ENCODE measurements around the gene CNTNAP2. TPM values are rescaled to one million over a fixed set of nuclear protein-coding genes. Genes with fewer than 3 reads are reported as not detected.

CNTNAP2 gene
- total and polyA plus RNA-seq, 2 of the 13 experiments (the other 11 are each of a cell fraction or from before 2014, with no cell fraction given) = 0.40 to 0.42 TPM

DNA sequence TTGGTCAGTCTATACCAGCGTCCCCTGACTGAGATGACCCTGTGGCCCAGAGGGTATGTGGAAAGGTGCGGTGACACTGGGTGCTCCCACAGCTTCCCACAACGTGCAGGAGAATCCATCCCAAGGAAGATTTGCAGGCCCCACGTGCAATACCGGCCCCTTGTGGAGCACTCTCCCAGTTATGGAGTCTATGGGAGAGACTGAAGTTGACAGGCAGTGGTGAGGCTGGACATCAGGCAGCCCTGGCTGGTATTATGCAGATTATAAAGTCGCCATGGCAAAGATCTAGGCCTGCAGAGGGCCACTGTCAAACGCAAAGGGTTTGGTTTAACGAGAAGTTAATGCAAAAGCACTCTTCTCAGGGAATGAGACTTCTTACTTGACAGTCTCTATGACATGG is 2039.2 kb downstream of the CNTNAP2 start:
- no TSS peak for BruUV-seq (replicated peaks)
- WGBS (ENCODE audit: low lambda C conversion rate) = 21% methylated on average over 4 of the region's 8 CpGs
- no peaks in the 10 kb centered on the region for H3K9me3 ChIP-seq (ENCODE audit: low read length)
- no peak overlapping the region for H3K4me3 ChIP-seq (replicated peaks in 1 of 3; ENCODE audit: insufficient read depth in 1 of 3, low read depth in 2 of 3, low read length in 3 of 3)
- no peaks in the 10 kb centered on the region for H4K20me1 ChIP-seq (ENCODE audit: insufficient read depth, low read length)
- FAIRE-seq (no peak), ATAC-seq (no peak), DNase-seq (ENCODE audit: low spot score) (no peak)
- H3K27ac ChIP-seq (ENCODE audit: extremely low read length, insufficient read depth, low read length) = no peak overlapping the region
- H3K27me3 ChIP-seq (ENCODE audit: control insufficient read depth in 1 of 2, insufficient read depth in 2 of 2, low read length in 2 of 2) = peaks cover 0 to 4% of the 10 kb centered on the region in 2 experiments; a peak in 1 of 5 replicates
- in situ Hi-C loops (cut with HindIII; ENCODE audit: extremely low pct_ligation_motif_present, low pct_unique_long_range_greater_than_20kb) = no loop called here
- H3K4me1 ChIP-seq (ENCODE audit: insufficient read depth, low read length) = no peaks in the 10 kb centered on the region
- no peaks in the 10 kb centered on the region for H3K36me3 ChIP-seq (replicated peaks in 1 of 2; ENCODE audit: control insufficient read depth in 1 of 2, insufficient read depth in 2 of 2, low read length in 2 of 2)
- no peaks in the 10 kb centered on the region for H3K79me2 ChIP-seq (ENCODE audit: insufficient read depth, low read length)
- POLR2A ChIA-PET = no interaction called here
- H3K9ac ChIP-seq (ENCODE audit: insufficient read depth, low read depth, low read length) = no peak overlapping the region
- no peak overlapping the region for H2AFZ ChIP-seq (ENCODE audit: low read length)
- CTCF ChIA-PET (ENCODE audit: low intra/inter-chr PET ratio, low total read pairs) = no interaction called here
- no peak overlapping the region for H3K4me2 ChIP-seq (ENCODE audit: low read depth, low read length)
- intact Hi-C loops (cut with micrococcal nuclease; ENCODE audit: unreplicated experiment) = no loop called here
- TF ChIP-seq ZNF382 (CRISPR knock-in tag; IDR thresholded peaks at IDR 0.05; ENCODE audit: borderline replicate concordance) (no peak), EP300 (IDR thresholded peaks at IDR 0.05; ENCODE audit: low read depth in 2 of 2, low read length in 2 of 2) (no peak), EP300 (CRISPR knock-in tag; IDR thresholded peaks at IDR 0.05; ENCODE audit: borderline replicate concordance) (no peak)

GRCh38 chr7:148156233-148156632 is 2039.6 kb downstream of the CNTNAP2 start:
- ATAC-seq (no peak), DNase-seq (ENCODE audit: low spot score) (no peak), FAIRE-seq (no peak)
- in situ Hi-C loops (cut with HindIII; ENCODE audit: extremely low pct_ligation_motif_present, low pct_unique_long_range_greater_than_20kb) = no loop called here
- Histone ChIP-seq H3K4me2 (ENCODE audit: low read depth, low read length) (no peak overlapping the region), H3K79me2 (ENCODE audit: insufficient read depth, low read length) (no peaks in the 10 kb centered on the region), H3K4me3 (replicated peaks in 1 of 3; ENCODE audit: insufficient read depth in 1 of 3, low read depth in 2 of 3, low read length in 3 of 3) (no peak overlapping the region), H3K9ac (ENCODE audit: insufficient read depth, low read depth, low read length) (no peak overlapping the region), H3K27me3 (ENCODE audit: control insufficient read depth in 1 of 2, insufficient read depth in 2 of 2, low read length in 2 of 2) (peaks cover 0 to 4% of the 10 kb centered on the region in 2 experiments; a peak in 1 of 5 replicates), H3K4me1 (ENCODE audit: insufficient read depth, low read length) (no peaks in the 10 kb centered on the region), H3K9me3 (ENCODE audit: low read length) (no peaks in the 10 kb centered on the region), H3K27ac (ENCODE audit: extremely low read length, insufficient read depth, low read length) (no peak overlapping the region), H2AFZ (ENCODE audit: low read length) (no peak overlapping the region), H3K36me3 (replicated peaks in 1 of 2; ENCODE audit: control insufficient read depth in 1 of 2, insufficient read depth in 2 of 2, low read length in 2 of 2) (no peaks in the 10 kb centered on the region), H4K20me1 (ENCODE audit: insufficient read depth, low read length) (no peaks in the 10 kb centered on the region)
- intact Hi-C loops (cut with micrococcal nuclease; ENCODE audit: unreplicated experiment) = no loop called here
- BruUV-seq (replicated peaks) = no TSS peak
- no peak for TF ChIP-seq ZNF383 (CRISPR knock-in tag; IDR thresholded peaks at IDR 0.05; ENCODE audit: borderline replicate concordance)
- WGBS (ENCODE audit: low lambda C conversion rate) = 65% methylated on average over 6 of the region's 6 CpGs
- ChIA-PET POLR2A (no interaction called here), CTCF (ENCODE audit: low intra/inter-chr PET ratio, low total read pairs) (no interaction called here)
